Psoas muscle (tissue), 8 donors: ENCODE data around the gene PKDCC. TPM values are rescaled to one million over a fixed set of nuclear protein-coding genes. Genes with fewer than 3 reads are reported as not detected.

Experiments used
- ATAC-seq, 4 donors: fragments of 200-7000 bp; cut with Tn5 transposase; one replicate each; pipeline ENCODE4 v1.9.1; 2020; ENCODE audit warnings: moderate library complexity in 3 of 4, mild to moderate bottlenecking in 2 of 4
- DNase-seq, 2 donors: peaks; one replicate each; pipeline ENCODE4 v3.0.0-alpha.2; 2020
- H3K27ac ChIP-seq: fragments of 200-600 bp; one replicate; pipeline ENCODE4 v1.8.0; 2022
- H3K27me3 ChIP-seq, 3 donors: fragments of 200-600 bp in 1 of 3; one replicate each; pipeline versions ENCODE4 v1.6.1 to v1.8.0; 2013 to 2022; ENCODE audit warnings: low read length in 2 of 3, mild to moderate bottlenecking in 2 of 3, moderate library complexity in 1 of 3; ENCODE audit not compliant: insufficient read depth in 3 of 3
- H3K36me3 ChIP-seq, 2 donors: fragments of 200-600 bp in 1 of 2; one replicate each; pipeline versions ENCODE4 v1.6.1 to v1.8.0; 2013 to 2022; ENCODE audit warnings: low read depth in 1 of 2, mild to moderate bottlenecking in 1 of 2, moderate library complexity in 1 of 2; ENCODE audit not compliant: insufficient read depth in 1 of 2
- H3K4me1 ChIP-seq: fragments of 200-600 bp; one replicate; pipeline ENCODE4 v1.8.0; 2022
- H3K4me3 ChIP-seq: fragments of 200-600 bp; one replicate; pipeline ENCODE4 v1.8.0; 2022; ENCODE audit warnings: mild to moderate bottlenecking
- H3K9me3 ChIP-seq: fragments of 200-600 bp; one replicate; pipeline ENCODE4 v1.8.0; 2022
- CTCF ChIP-seq: fragments of 200-600 bp; IDR thresholded peaks from one replicate; pipeline ENCODE4 v1.8.0; 2022; ENCODE audit warnings: antibody characterized with exemption
- WGBS, 3 donors: extraction: QIAGEN DNeasy Blood & Tissue Kit; methylation state at CpG; one replicate each; pipeline versions ENCODE4 v1.1.6 to v1.1.7; 2013; 5-methylcytosine and 5-hydroxymethylcytosine counted together
- intact Hi-C, 2 donors: fragments of 100-400 bp; cut with DNase I; formaldehyde crosslinking; loops; one replicate each; pipeline versions ENCODE4 v1.11.0 to v1.14.2; 2022
- polyA plus RNA-seq, 3 donors: library from polyadenylated mRNA; stranded (reverse); fragments of 200-250 nt; gene quantifications; one replicate each; pipeline ENCODE4 v1.2.3, GENCODE V29; 2013
- total RNA-seq, 4 donors: library from RNA; stranded (reverse); fragmentation: NEBNext Ultra II Directional in 2 of 4; extraction: Animal tissue kit (Norgen Biotek cat#: 25700) in 2 of 4; gene quantifications; one replicate each; pipeline versions ENCODE4 v1.2.1 to v1.2.4, GENCODE V29; 2021 to 2023
- donor health status: healthy with polysubstance abuse.
- donor health status: DM: no; HTN: no; CAD: no; lungs with moderate emphysema.
- donor health status: Bipolar disorder and iron deficiency.
- donor health status: healthy.
- donor health status: DM: yes; HTN: yes; CAD: no.
- donor health status: DM: no; HTN: no; CAD: no.
- donor health status: DM: no; HTN: no; CAD: no.
- donor health status: DM: yes; HTN: yes; CAD: no.

The PKDCC gene
- total and polyA plus RNA-seq, 7 donors = 45.6 to 209 (median 153) TPM

DNA sequence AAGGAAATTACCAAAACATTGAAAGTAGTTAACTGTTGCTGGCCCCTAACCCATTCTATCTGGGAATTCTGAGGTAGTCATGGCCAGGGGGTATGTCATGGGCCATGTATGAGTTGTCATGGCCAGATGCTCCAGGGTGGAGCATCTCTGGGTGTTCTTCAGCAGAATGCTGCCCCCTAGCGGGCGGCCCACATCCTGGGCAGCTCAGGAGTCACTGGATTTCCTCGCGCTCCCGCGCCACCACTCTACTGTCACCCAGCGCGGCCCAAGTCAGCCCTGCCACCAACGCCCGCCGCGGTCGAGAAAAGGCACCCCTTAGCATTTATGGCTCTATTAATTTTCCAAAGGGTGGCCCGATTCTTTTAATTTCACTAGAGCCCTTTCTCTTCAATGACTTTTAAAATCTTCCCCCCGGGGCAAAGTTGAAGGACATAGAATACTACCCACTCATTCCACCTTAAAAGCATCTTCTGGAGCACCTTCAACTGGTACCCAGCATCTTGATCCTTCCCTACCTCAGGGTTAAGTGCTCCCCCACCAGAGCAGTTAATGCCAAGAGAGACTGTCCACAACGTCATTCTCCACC lies 41.6 kb downstream of the PKDCC start:
- WGBS, 3 donors = 62 to 69% (median 65%) methylated on average over 16 of the region's 16 CpGs
- H3K4me1 ChIP-seq = no peaks in the 10 kb centered on the region
- H3K4me3 ChIP-seq = no peak overlapping the region
- TF ChIP-seq CTCF = peak; percentile 60
- no peaks in the 10 kb centered on the region for H3K36me3 ChIP-seq
- intact Hi-C loops = loop anchor here in 1 of 2 donors (5.0 kb wide), 1 partner anchor 237 kb away; no protein-coding TSS in a partner anchor
- no peaks in the 10 kb centered on the region for H3K9me3 ChIP-seq
- H3K27ac ChIP-seq = no peak overlapping the region
- ATAC-seq (peak; percentile 62 to 84 (median 83)), DNase-seq (peak; percentile 73 to 82)
- H3K27me3 ChIP-seq = no peaks in the 10 kb centered on the region

- DNase-seq (no peak), ATAC-seq (no peak)
- Histone ChIP-seq H3K4me3 (no peak overlapping the region), H3K27me3 (no peaks in the 10 kb centered on the region), H3K36me3 (no peaks in the 10 kb centered on the region), H3K4me1 (no peaks in the 10 kb centered on the region), H3K27ac (no peak overlapping the region), H3K9me3 (no peaks in the 10 kb centered on the region)
- intact Hi-C loops = no loop called here
- TF ChIP-seq CTCF = no peak
- 92 to 95% (median 92%) methylated on average over 5 of the region's 5 CpGs for WGBS, 3 donors
Observed at GRCh38 chr2:42090216-42090615, 42.4 kb downstream of the PKDCC start.

- WGBS, 3 donors = 93 to 96% (median 95%) methylated on average over 3 of the region's 3 CpGs
- DNase-seq (no peak), ATAC-seq (no peak)
- intact Hi-C loops = loop anchor here in 1 of 2 donors (2.0 kb wide), 1 partner anchor 237 kb away; no protein-coding TSS in a partner anchor
- TF ChIP-seq CTCF = no peak
- no peaks in the 10 kb centered on the region for H3K9me3 ChIP-seq
- no peaks in the 10 kb centered on the region for H3K36me3 ChIP-seq
- H3K4me3 ChIP-seq = no peak overlapping the region
- no peaks in the 10 kb centered on the region for H3K27me3 ChIP-seq
- H3K4me1 ChIP-seq = no peaks in the 10 kb centered on the region
- no peak overlapping the region for H3K27ac ChIP-seq
Observed at GRCh38 chr2:42091671-42092070, 43.9 kb downstream of the PKDCC start.

DNA sequence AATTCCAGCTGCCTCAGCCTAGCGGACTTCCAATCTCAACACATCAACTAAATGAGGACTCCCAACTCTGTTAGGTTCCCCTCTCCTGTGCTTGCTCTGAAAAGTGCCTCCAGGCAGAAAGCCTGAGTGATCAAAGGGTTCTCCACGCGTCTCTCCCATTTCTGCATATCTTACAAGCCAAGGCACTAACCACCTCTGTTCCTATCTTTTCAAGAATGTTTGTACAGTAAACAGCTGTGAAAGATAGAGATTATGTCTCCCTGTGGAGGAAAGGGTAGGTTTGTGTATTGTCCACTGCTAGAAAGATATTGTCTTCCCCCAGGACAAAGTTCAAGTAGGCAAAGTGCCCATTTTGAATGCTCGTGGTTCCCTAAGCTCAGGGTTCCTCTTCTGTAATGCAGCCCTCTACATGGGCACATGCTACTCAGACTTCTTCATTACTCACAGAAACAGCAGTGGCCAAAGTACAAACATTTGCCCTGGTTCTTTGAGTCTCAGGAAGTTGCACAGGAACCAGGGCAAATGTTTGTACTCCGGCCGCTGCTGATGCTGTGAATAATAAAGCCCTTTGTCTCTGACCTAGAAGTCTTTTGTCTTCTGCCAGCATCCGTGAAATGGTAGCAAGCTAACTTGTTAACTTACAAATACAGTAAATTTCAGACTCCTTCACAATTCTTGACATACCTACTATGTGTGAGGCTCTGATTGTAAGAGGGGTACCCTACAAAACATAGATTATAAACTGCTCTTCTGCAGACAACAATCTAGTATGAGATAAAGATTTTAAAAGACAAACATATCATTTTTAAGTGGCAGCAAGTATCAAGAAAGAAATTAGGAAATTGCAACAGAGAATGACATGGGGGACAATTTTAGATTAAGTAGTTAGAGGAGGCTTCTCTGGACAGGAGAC lies 44.5 kb downstream of the PKDCC start:
- 45 to 62% (median 50%) methylated on average over 7 of the region's 7 CpGs for WGBS, 3 donors
- no peak for TF ChIP-seq CTCF
- Histone ChIP-seq H3K36me3 (no peaks in the 10 kb centered on the region), H3K27ac (no peak overlapping the region), H3K27me3 (no peaks in the 10 kb centered on the region), H3K9me3 (no peaks in the 10 kb centered on the region), H3K4me3 (no peak overlapping the region), H3K4me1 (no peaks in the 10 kb centered on the region)
- no peak for ATAC-seq
- intact Hi-C loops = loop anchor here in 1 of 2 donors (2.0 kb wide), 1 partner anchor 236 kb away; no protein-coding TSS in a partner anchor
- no peak for DNase-seq
